Left lung (tissue), 10 donors: ENCODE results near the gene ZNF423. TPM values are rescaled to one million over a fixed set of nuclear protein-coding genes. Genes with fewer than 3 reads are reported as not detected.
A peak's percentile ranks its signal among the peaks of the same experiment; 100 is the strongest.
"Not testable (repeated sequence)": the region's sequence is repeated elsewhere in the genome, so short reads cannot be mapped to it uniquely, and the experiment has no call there.

Experiments
- ATAC-seq: fragments of 200-7000 bp; cut with Tn5 transposase; one replicate; pipeline ENCODE4 v1.9.1; 2020; ENCODE audit warnings: moderate library complexity
- DNase-seq, 4 donors: peaks; one replicate each; pipeline ENCODE4 v3.0.0-alpha.2; 2013 to 2020
- H3K27ac ChIP-seq, 2 donors: fragments of 200-600 bp; sonication (generic) in 1 of 2; one replicate each; pipeline versions ENCODE4 v1.5.0 to v1.8.0; 2020 to 2021
- H3K27me3 ChIP-seq, 2 donors: fragments of 200-600 bp; sonication (generic) in 1 of 2; one replicate each; pipeline versions ENCODE4 v1.5.0 to v1.8.0; 2020 to 2021
- H3K36me3 ChIP-seq, 2 donors: fragments of 200-600 bp; sonication (generic) in 1 of 2; one replicate each; pipeline versions ENCODE4 v1.5.0 to v1.8.0; 2020 to 2021
- H3K4me1 ChIP-seq, 2 donors: fragments of 200-600 bp; one replicate each; pipeline ENCODE4 v1.8.0; 2021
- H3K4me3 ChIP-seq, 2 donors: fragments of 200-600 bp; sonication (generic) in 1 of 2; one replicate each; pipeline versions ENCODE4 v1.5.0 to v1.8.0; 2020 to 2021; ENCODE audit warnings: mild to moderate bottlenecking in 1 of 2
- H3K9me3 ChIP-seq, 2 donors: fragments of 200-600 bp; sonication (generic) in 1 of 2; one replicate each; pipeline versions ENCODE4 v1.5.0 to v1.8.0; 2020 to 2021
- intact Hi-C, 2 donors: fragments of 100-400 bp; cut with DNase I; formaldehyde crosslinking; loops; one replicate each; pipeline versions ENCODE4 v1.11.2 to v1.14.2; 2022
- polyA plus RNA-seq, 6 donors: library from polyadenylated mRNA; unstranded; fragments of 120-200 nt; gene quantifications; one replicate each; pipeline ENCODE4 v1.2.1, GENCODE V29; 2013; ENCODE audit not compliant: insufficient read length in 6 of 6
- total RNA-seq, 2 donors: library from RNA; stranded (reverse); fragmentation: NEBNext Ultra II Directional; extraction: Animal tissue kit (Norgen Biotek cat#: 25700); gene quantifications; one replicate each; pipeline ENCODE4 v1.2.1, GENCODE V29; 2021
- TF ChIP-seq, protein P1 (sequence below), 2 donors: fragments of 200-600 bp; sonication (generic) in 1 of 2; IDR thresholded peaks; one replicate each; pipeline versions ENCODE4 v1.5.0 to v1.8.0; 2021; ENCODE audit warnings: antibody characterized with exemption in 2 of 2
- donor health status: DM: no; HTN: yes; CAD: no.
- donor health status: DM: no; HTN: no; CAD: no.

The ZNF423 gene
- total and polyA plus RNA-seq, 8 donors = 7.8 to 30.5 (median 26.6) TPM

DNA sequence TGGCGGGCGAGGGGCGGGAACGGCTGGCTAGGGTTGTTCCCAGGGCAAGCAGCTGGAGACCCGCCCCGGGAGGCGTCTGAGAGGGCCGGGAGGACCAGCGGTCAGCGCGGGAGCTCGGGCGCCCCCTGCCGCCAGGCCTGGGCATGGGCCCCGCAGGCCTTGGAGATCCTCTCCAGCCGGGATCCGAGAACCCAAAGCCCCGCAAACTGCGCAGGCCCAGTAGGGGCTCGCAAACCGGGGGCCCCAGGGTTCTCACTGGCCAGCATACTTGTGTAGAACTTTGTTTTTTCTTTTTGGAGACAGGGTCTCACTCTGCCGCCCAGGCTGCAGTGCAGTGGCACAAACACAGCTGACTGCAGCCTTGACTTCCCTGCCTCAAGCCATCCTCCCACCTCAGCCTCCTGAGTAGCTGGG, 20.8 kb upstream of the ZNF423 start:
- no peaks in the 10 kb centered on the region for H3K9me3 ChIP-seq
- peaks cover 9 to 34% of the 10 kb centered on the region in 2 donors for H3K27me3 ChIP-seq
- intact Hi-C loops = no loop called here
- no peaks in the 10 kb centered on the region for H3K36me3 ChIP-seq
- ATAC-seq (peak; percentile 96), DNase-seq (peak in 3 of 4 donors; percentile 49 to 89 (median 75))
- H3K4me1 ChIP-seq = peaks cover 0 to 7% of the 10 kb centered on the region in 2 donors
- peak overlapping the region in 1 of 2 donors; percentile 25 for H3K4me3 ChIP-seq
- H3K27ac ChIP-seq = no peak overlapping the region
- TF ChIP-seq, protein P1, sequence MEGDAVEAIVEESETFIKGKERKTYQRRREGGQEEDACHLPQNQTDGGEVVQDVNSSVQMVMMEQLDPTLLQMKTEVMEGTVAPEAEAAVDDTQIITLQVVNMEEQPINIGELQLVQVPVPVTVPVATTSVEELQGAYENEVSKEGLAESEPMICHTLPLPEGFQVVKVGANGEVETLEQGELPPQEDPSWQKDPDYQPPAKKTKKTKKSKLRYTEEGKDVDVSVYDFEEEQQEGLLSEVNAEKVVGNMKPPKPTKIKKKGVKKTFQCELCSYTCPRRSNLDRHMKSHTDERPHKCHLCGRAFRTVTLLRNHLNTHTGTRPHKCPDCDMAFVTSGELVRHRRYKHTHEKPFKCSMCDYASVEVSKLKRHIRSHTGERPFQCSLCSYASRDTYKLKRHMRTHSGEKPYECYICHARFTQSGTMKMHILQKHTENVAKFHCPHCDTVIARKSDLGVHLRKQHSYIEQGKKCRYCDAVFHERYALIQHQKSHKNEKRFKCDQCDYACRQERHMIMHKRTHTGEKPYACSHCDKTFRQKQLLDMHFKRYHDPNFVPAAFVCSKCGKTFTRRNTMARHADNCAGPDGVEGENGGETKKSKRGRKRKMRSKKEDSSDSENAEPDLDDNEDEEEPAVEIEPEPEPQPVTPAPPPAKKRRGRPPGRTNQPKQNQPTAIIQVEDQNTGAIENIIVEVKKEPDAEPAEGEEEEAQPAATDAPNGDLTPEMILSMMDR (IDR thresholded peaks at IDR 0.05) = peak; percentile 89 to 91

- ATAC-seq (peak; percentile 12), DNase-seq (no peak)
- no peaks in the 10 kb centered on the region for H3K9me3 ChIP-seq
- intact Hi-C loops = no loop called here
- H3K4me3 ChIP-seq = peak overlapping the region in 1 of 2 donors; percentile 25
- H3K36me3 ChIP-seq = no peaks in the 10 kb centered on the region
- no peak overlapping the region for H3K27ac ChIP-seq
- peaks cover 9 to 34% of the 10 kb centered on the region in 2 donors for H3K27me3 ChIP-seq
- peaks cover 0 to 7% of the 10 kb centered on the region in 2 donors for H3K4me1 ChIP-seq
- TF ChIP-seq, protein P1 (IDR thresholded peaks at IDR 0.05) = no peak
Observed at GRCh38 chr16:49875806-49876715, 20.1 kb upstream of the ZNF423 start.

DNA sequence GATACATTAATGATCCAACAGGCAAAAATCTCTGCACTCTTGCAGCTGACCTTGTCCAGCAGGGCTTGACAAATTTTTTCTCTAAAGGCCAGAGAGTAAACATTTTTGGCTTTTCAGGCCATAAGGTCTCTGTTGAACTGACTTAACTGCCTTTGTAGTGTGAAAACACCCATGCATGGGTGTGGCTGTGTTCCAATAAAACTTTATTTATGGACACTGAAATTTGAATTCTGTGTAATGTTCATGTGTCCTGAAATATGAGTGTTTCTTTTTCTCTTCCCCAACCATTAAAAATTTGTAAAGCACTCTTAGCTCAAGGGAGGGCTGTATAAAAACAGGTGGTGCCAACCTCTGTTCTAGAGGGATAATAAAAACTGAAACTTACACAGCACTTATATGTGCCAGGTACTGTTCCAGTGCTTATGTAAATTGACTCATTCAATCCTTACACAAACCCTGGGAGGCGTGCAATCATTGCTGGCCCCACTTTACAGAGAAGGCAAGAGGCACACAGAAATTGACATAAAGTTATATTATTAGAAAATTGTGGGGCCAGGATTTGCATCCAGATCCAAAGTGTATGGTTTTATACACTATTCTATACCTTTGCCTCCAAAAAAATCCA, 18.8 kb upstream of the ZNF423 start:
- peaks cover 9 to 34% of the 10 kb centered on the region in 2 donors for H3K27me3 ChIP-seq
- DNase-seq (no peak), ATAC-seq (no peak)
- no peaks in the 10 kb centered on the region for H3K9me3 ChIP-seq
- no peak overlapping the region for H3K27ac ChIP-seq
- H3K4me3 ChIP-seq = no peak overlapping the region
- TF ChIP-seq, protein P1 (IDR thresholded peaks at IDR 0.05) = no peak
- H3K4me1 ChIP-seq = peaks cover 0 to 7% of the 10 kb centered on the region in 2 donors
- H3K36me3 ChIP-seq = no peaks in the 10 kb centered on the region
- intact Hi-C loops = no loop called here

- H3K4me3 ChIP-seq, DNase-seq, H3K36me3 ChIP-seq, H3K27ac ChIP-seq, ATAC-seq, H3K9me3 ChIP-seq, H3K4me1 ChIP-seq, intact Hi-C loops: not testable (repeated sequence)
- H3K27me3 ChIP-seq = peaks cover under 1 to 20% of the 10 kb centered on the region in 2 donors
Observed at GRCh38 chr16:49871824-49872223, 15.9 kb upstream of the ZNF423 start.

GRCh38 chr16:49869731-49870130, 13.8 kb upstream of the ZNF423 start:
- no peaks in the 10 kb centered on the region for H3K9me3 ChIP-seq
- H3K27me3 ChIP-seq = no peaks in the 10 kb centered on the region
- intact Hi-C loops = no loop called here
- no peaks in the 10 kb centered on the region for H3K4me1 ChIP-seq
- TF ChIP-seq, protein P1 (IDR thresholded peaks at IDR 0.05) = no peak
- no peak overlapping the region for H3K27ac ChIP-seq
- no peak overlapping the region for H3K4me3 ChIP-seq
- H3K36me3 ChIP-seq = no peaks in the 10 kb centered on the region
- ATAC-seq (no peak), DNase-seq (no peak)
